Mesenchymal stem cell (in vitro differentiated cells and primary cell): ENCODE data around the gene TMEM164.
A peak's percentile ranks its signal among the peaks of the same experiment; 100 is the strongest.

Source experiments
- DNase-seq: peaks from one replicate; pipeline ENCODE4 v3.0.0-alpha.2; 2013
- H2AFZ ChIP-seq: one replicate; pipeline ENCODE4 v1.6.1; 2013; ENCODE audit warnings: low read depth, mild to moderate bottlenecking, control low read depth, inconsistent platforms, low read length, moderate library complexity
- H2AK5ac ChIP-seq: 2 replicates; pipeline ENCODE4 v1.6.1; 2013; ENCODE audit warnings: low read length, moderate library complexity, mild to moderate bottlenecking, inconsistent platforms; ENCODE audit not compliant: severe bottlenecking
- H2BK120ac ChIP-seq: one replicate; pipeline ENCODE4 v1.6.1; 2013; ENCODE audit warnings: low read depth, mild to moderate bottlenecking, inconsistent platforms, low read length, moderate library complexity
- H2BK12ac ChIP-seq, 2 experiments: one replicate each; pipeline ENCODE4 v1.6.1; 2013; ENCODE audit warnings: inconsistent platforms in 2 of 2, low read length in 2 of 2, mild to moderate bottlenecking in 2 of 2, moderate library complexity in 2 of 2, control low read depth in 1 of 2
- H2BK15ac ChIP-seq: one replicate; pipeline ENCODE4 v1.6.1; 2013; ENCODE audit warnings: mild to moderate bottlenecking, low read depth, inconsistent platforms; ENCODE audit not compliant: poor library complexity, severe bottlenecking
- H2BK5ac ChIP-seq: 2 replicates; pipeline ENCODE4 v1.6.1; 2013; ENCODE audit warnings: low read depth, mild to moderate bottlenecking, low read length, control low read depth, inconsistent platforms; ENCODE audit not compliant: poor library complexity, severe bottlenecking
- H3K14ac ChIP-seq, 2 experiments: one replicate each; pipeline ENCODE4 v1.6.1; 2013; ENCODE audit warnings: inconsistent platforms in 2 of 2, low read length in 2 of 2, control low read depth in 1 of 2, mild to moderate bottlenecking in 1 of 2, moderate library complexity in 1 of 2
- H3K18ac ChIP-seq, 2 experiments: one replicate each; pipeline ENCODE4 v1.6.1; 2013; ENCODE audit warnings: inconsistent platforms in 2 of 2, low read length in 2 of 2, control low read depth in 1 of 2, low read depth in 1 of 2, mild to moderate bottlenecking in 1 of 2
- H3K23ac ChIP-seq, 2 experiments: one replicate each; pipeline ENCODE4 v1.6.1; 2013; ENCODE audit warnings: inconsistent platforms in 2 of 2, low read length in 2 of 2, mild to moderate bottlenecking in 2 of 2, moderate library complexity in 2 of 2, control low read depth in 1 of 2
- H3K27ac ChIP-seq: 2 replicates; pipeline ENCODE4 v1.5.1; 2013; ENCODE audit warnings: mild to moderate bottlenecking, moderate library complexity, low read length, control low read depth, inconsistent platforms; ENCODE audit not compliant: poor library complexity, severe bottlenecking
- H3K27me3 ChIP-seq, 2 experiments: 2 replicates each; pipeline versions ENCODE4 v1.6.1 to v1.7.0; 2013; ENCODE audit warnings: low read length in 2 of 2, mild to moderate bottlenecking in 2 of 2, moderate library complexity in 2 of 2, control low read depth in 1 of 2, inconsistent platforms in 1 of 2; ENCODE audit not compliant: control insufficient read depth in 1 of 2, insufficient read depth in 1 of 2
- H3K36me3 ChIP-seq, 2 experiments: 2 replicates each; pipeline versions ENCODE4 v1.6.1 to v1.7.0; 2013; ENCODE audit warnings: low read length in 2 of 2, control low read depth in 1 of 2, inconsistent platforms in 1 of 2, low read depth in 1 of 2, mild to moderate bottlenecking in 1 of 2; ENCODE audit not compliant: insufficient read depth in 2 of 2, control insufficient read depth in 1 of 2
- H3K4ac ChIP-seq, 2 experiments: one replicate each; pipeline ENCODE4 v1.6.1; 2013; ENCODE audit warnings: inconsistent platforms in 2 of 2, low read length in 2 of 2, mild to moderate bottlenecking in 2 of 2, moderate library complexity in 2 of 2, control low read depth in 1 of 2, low read depth in 1 of 2
- H3K4me1 ChIP-seq: 2 replicates; pipeline ENCODE4 v1.6.1; 2013; ENCODE audit warnings: low read depth, low read length, control low read depth; ENCODE audit not compliant: control insufficient read depth, insufficient read depth
- H3K4me2 ChIP-seq: 2 replicates; pipeline ENCODE4 v1.6.1; 2013; ENCODE audit warnings: low read length, mild to moderate bottlenecking, inconsistent platforms; ENCODE audit not compliant: poor library complexity, severe bottlenecking
- H3K4me3 ChIP-seq, 2 experiments: 2 replicates each; pipeline versions ENCODE4 v1.5.1 to v1.7.0; 2013; ENCODE audit warnings: low read length in 2 of 2, mild to moderate bottlenecking in 2 of 2, control low read depth in 1 of 2, low read depth in 1 of 2; ENCODE audit not compliant: insufficient read depth in 1 of 2
- H3K79me1 ChIP-seq: replicated peaks from 2 replicates; pipeline ENCODE4 v1.6.1; 2013; ENCODE audit warnings: mild to moderate bottlenecking, control low read depth, low read length, inconsistent platforms; ENCODE audit not compliant: poor library complexity, severe bottlenecking
- H3K9ac ChIP-seq: 2 replicates; pipeline ENCODE4 v1.7.0; 2013; ENCODE audit warnings: mild to moderate bottlenecking, low read length, moderate library complexity
- H3K9me3 ChIP-seq: 2 replicates; pipeline ENCODE4 v1.7.0; 2013; ENCODE audit warnings: mild to moderate bottlenecking, low read length; ENCODE audit not compliant: control insufficient read depth
- H4K8ac ChIP-seq: one replicate; pipeline ENCODE4 v1.6.1; 2013; ENCODE audit warnings: inconsistent platforms, mild to moderate bottlenecking, low read length, moderate library complexity
- H4K91ac ChIP-seq: one replicate; pipeline ENCODE4 v1.6.1; 2013; ENCODE audit warnings: mild to moderate bottlenecking, low read length, inconsistent platforms
- WGBS: methylation state at CpG from one replicate; pipeline ENCODE4 v1.1.7; 2013; ENCODE audit warnings: mixed read lengths; 5-methylcytosine and 5-hydroxymethylcytosine counted together

Gene TMEM164

GRCh38 chrX:109959356-109959871 is 43.5 kb upstream of the TMEM164 start:
- no peak overlapping the region for H3K9ac ChIP-seq
- H2BK15ac ChIP-seq = no peak overlapping the region
- no peak overlapping the region for H2BK12ac ChIP-seq
- no peak overlapping the region for H2AK5ac ChIP-seq
- peaks cover 0 to 22% of the 10 kb centered on the region in 2 experiments for H3K27me3 ChIP-seq
- no peak for DNase-seq
- no peak overlapping the region for H3K14ac ChIP-seq
- H2BK5ac ChIP-seq = no peak overlapping the region
- H3K4ac ChIP-seq = no peak overlapping the region
- no peak overlapping the region for H3K18ac ChIP-seq
- no peak overlapping the region for H2AFZ ChIP-seq
- no peaks in the 10 kb centered on the region for H3K36me3 ChIP-seq
- no peak overlapping the region for H4K91ac ChIP-seq
- H3K79me1 ChIP-seq = no peaks in the 10 kb centered on the region
- H3K4me1 ChIP-seq = no peaks in the 10 kb centered on the region
- no peak overlapping the region for H3K4me3 ChIP-seq
- no peak overlapping the region for H3K4me2 ChIP-seq
- H3K27ac ChIP-seq = no peak overlapping the region
- H3K23ac ChIP-seq = no peak overlapping the region
- no peaks in the 10 kb centered on the region for H3K9me3 ChIP-seq
- no peak overlapping the region for H2BK120ac ChIP-seq
- H4K8ac ChIP-seq = no peak overlapping the region

- no peak for DNase-seq
- no peak overlapping the region for H2AFZ ChIP-seq
- WGBS = no CpG with 5 or more reads among the region's 2 CpGs
- H3K9ac ChIP-seq = no peak overlapping the region
- no peak overlapping the region for H2AK5ac ChIP-seq
- H3K36me3 ChIP-seq = no peaks in the 10 kb centered on the region
- H3K9me3 ChIP-seq = no peaks in the 10 kb centered on the region
- no peak overlapping the region for H2BK120ac ChIP-seq
- no peak overlapping the region for H2BK12ac ChIP-seq
- no peaks in the 10 kb centered on the region for H3K79me1 ChIP-seq
- H4K91ac ChIP-seq = no peak overlapping the region
- H2BK5ac ChIP-seq = no peak overlapping the region
- no peak overlapping the region for H3K23ac ChIP-seq
- no peak overlapping the region for H3K18ac ChIP-seq
- no peaks in the 10 kb centered on the region for H3K4me1 ChIP-seq
- H3K4me2 ChIP-seq = no peak overlapping the region
- peaks cover 0 to 24% of the 10 kb centered on the region in 2 experiments for H3K27me3 ChIP-seq
- no peak overlapping the region for H2BK15ac ChIP-seq
- no peak overlapping the region for H3K4me3 ChIP-seq
- H4K8ac ChIP-seq = no peak overlapping the region
- H3K4ac ChIP-seq = no peak overlapping the region
- no peak overlapping the region for H3K14ac ChIP-seq
- no peak overlapping the region for H3K27ac ChIP-seq
These were observed 38.5 kb upstream of the TMEM164 start for GRCh38 chrX:109964390-109964789.

GRCh38 chrX:109966246-109966645 is 36.7 kb upstream of the TMEM164 start:
- H4K8ac ChIP-seq = no peak overlapping the region
- no peak overlapping the region for H2BK120ac ChIP-seq
- no peak overlapping the region for H2AFZ ChIP-seq
- no peak overlapping the region for H3K14ac ChIP-seq
- no peaks in the 10 kb centered on the region for H3K79me1 ChIP-seq
- H2AK5ac ChIP-seq = no peak overlapping the region
- H2BK15ac ChIP-seq = no peak overlapping the region
- H3K4me1 ChIP-seq = no peaks in the 10 kb centered on the region
- H3K18ac ChIP-seq = no peak overlapping the region
- H4K91ac ChIP-seq = no peak overlapping the region
- H3K27ac ChIP-seq = no peak overlapping the region
- DNase-seq = peak; percentile 9
- peaks cover 0 to 24% of the 10 kb centered on the region in 2 experiments for H3K27me3 ChIP-seq
- no peak overlapping the region for H2BK12ac ChIP-seq
- H3K4me2 ChIP-seq = no peak overlapping the region
- no peaks in the 10 kb centered on the region for H3K9me3 ChIP-seq
- H3K9ac ChIP-seq = no peak overlapping the region
- H2BK5ac ChIP-seq = no peak overlapping the region
- no CpG with 5 or more reads among the region's 1 CpG for WGBS
- no peak overlapping the region for H3K4me3 ChIP-seq
- no peak overlapping the region for H3K4ac ChIP-seq
- no peaks in the 10 kb centered on the region for H3K36me3 ChIP-seq
- no peak overlapping the region for H3K23ac ChIP-seq

- H2BK15ac ChIP-seq = no peak overlapping the region
- no peak overlapping the region for H3K23ac ChIP-seq
- H3K4me1 ChIP-seq = no peaks in the 10 kb centered on the region
- H3K9me3 ChIP-seq = no peaks in the 10 kb centered on the region
- no peak overlapping the region for H2AFZ ChIP-seq
- H4K91ac ChIP-seq = no peak overlapping the region
- H3K18ac ChIP-seq = no peak overlapping the region
- H2BK120ac ChIP-seq = no peak overlapping the region
- no peak overlapping the region for H3K4me2 ChIP-seq
- no peak overlapping the region for H4K8ac ChIP-seq
- H2BK5ac ChIP-seq = no peak overlapping the region
- H3K14ac ChIP-seq = no peak overlapping the region
- H2BK12ac ChIP-seq = no peak overlapping the region
- peak; percentile 10 for DNase-seq
- no peak overlapping the region for H2AK5ac ChIP-seq
- no peaks in the 10 kb centered on the region for H3K36me3 ChIP-seq
- H3K27ac ChIP-seq = no peak overlapping the region
- no CpG with 5 or more reads among the region's 3 CpGs for WGBS
- no peak overlapping the region for H3K4me3 ChIP-seq
- no peak overlapping the region for H3K9ac ChIP-seq
- H3K79me1 ChIP-seq = no peaks in the 10 kb centered on the region
- peaks cover 0 to 24% of the 10 kb centered on the region in 2 experiments for H3K27me3 ChIP-seq
- no peak overlapping the region for H3K4ac ChIP-seq
These were observed 35.8 kb upstream of the TMEM164 start for GRCh38 chrX:109967156-109967555.
